ENCODE results near the gene MAN1B1. TPM values are rescaled to one million over a fixed set of nuclear protein-coding genes. Genes with fewer than 3 reads are reported as not detected.

Gene MAN1B1
- 58.6 and 66.0 TPM in 2 replicates for total RNA-seq

GRCh38 chr9:137086531-137087408 lies at the start of gene MAN1B1:
MAN1B1 (plus strand) TSS chr9:137086985; CDS start chr9:137087000, 15 bp downstream.

DNA sequence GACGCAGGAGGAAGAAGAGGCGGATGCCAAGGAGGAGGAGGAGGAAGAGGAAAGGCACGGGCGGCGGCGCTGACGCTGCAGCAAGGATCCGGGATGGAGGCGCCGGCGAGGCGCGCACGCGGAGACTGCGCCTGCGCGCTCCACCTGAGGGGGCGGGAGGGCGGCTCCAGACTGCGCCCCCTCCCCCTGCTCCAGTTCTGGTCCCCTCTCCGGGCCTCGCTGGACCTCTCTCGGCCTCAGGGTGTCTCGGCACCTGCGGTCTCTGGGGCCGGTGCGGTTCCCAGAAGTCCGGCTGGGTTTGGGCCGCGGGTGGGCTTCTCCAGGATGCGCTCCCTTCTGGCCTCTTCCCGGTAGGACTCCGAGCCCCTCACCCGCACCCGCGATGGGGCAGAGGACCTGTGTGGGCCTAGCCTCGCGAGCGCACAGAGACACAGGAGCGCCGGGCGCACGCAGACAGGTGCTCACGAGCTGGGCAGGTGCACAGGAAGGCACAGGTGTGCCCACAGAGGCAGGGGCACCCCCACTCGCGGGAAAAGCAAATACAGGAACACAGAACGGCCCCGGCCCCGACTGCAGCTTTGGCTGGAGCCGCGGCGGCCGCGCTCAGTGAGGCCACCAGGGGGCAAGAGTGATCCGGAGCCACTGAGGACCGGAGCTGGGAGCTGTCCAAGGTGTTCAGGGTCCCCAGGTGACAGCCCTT lies 40.5 kb upstream of the MAN1B1 start, which contains the start of gene NPDC1:
Gene NPDC1 (minus strand): TSS at position 90 of the 700 bp plus-strand sequence. CDS start 188 bp downstream, outside the sequence.

DNA sequence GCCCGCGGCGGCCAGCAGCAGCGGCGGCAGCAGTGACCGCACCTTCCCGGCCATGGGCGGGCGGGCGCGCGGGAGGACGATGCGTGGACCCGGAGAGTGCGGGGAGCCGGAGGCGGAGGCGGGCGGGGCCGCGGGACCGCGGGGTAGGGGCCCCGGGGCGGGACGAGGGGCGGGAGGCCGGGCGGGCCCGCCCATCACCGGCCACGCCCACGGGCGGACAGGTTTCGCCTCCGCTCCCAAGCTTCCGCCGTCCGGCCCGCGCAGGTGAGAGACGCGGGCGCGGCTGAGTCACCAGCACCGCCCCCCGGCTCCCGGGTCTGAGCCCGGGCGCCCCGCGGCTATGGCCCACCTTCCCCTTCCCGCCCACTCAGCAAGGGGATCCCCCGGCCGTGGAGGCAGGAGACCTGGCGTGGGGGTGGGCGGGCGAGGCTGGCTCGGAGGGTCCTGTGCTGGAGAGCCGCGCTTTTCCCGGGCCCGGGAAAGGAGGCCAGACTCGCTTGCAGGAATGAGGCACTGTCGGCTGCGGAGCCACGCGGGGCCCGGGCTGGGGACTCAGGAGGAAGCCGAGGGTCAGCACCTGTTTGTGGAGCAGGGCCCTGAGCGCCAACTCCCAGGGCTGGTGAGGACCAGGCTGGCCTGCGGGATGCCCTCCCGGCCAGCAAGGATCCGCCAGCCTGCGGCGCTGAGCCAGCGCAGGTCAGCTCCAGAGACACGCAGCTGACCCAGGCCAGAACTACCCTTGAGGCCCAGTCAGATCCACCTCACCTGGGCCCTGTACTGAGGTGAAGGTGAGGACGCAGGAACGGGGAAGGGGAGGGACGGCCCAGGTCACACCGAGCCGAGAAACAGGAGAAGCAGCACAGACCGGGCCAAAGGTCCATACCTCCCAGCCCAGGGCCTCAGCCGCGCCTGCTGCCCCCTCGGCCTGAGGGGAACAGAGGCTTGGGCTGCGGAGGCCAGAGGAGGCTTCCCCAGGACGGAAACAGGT lies 32.5 kb upstream of the MAN1B1 start, which contains the start of gene ENTPD2:
Gene ENTPD2 (minus strand): TSS at position 118 of the 988 bp plus-strand sequence. CDS start 64 bp downstream, at position 54.

DNA sequence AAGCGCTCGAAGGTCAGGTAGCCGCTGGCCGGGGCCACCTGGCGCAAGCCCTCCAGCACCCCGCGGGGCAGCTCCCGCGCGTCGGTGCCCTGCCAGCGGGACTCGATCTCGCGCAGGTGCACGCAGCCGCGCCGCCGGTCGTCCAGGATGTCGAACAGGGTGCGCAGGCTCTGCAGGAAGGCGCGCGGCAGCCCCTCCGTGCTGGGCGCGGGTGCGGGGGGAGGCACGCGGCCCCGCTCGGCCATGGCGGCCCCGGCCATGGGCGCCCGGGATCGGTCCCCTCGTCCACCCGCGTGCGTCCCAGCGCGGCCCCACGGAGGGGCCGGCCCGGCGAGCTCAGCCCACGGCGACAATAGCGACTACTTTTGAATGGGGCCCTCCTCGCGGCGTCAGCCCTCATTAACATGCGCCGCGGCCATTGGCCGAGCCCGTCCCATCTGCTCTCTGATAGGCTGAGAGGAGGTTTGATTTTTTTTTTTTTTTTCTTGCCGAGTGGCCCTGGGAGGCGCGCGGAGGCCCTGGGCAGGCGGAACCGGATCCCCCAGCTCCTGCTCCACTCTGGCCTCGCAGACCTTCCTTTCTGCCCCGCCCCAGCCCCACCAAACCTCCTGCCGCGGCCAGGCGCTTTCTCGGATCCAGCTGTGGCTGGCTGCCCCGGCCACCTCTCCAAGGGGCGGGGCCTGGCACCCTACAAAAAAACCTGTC lies 16.4 kb upstream of the MAN1B1 start, which contains the start of gene SAPCD2:
Gene SAPCD2 (minus strand): TSS at position 357 of the 705 bp plus-strand sequence. CDS start 97 bp downstream, at position 260.

GRCh38 chr9:137077010-137077747 lies 9.6 kb upstream of the MAN1B1 start, which contains the start of gene UAP1L1:
UAP1L1 (plus strand) TSS chr9:137077517; CDS start chr9:137077533, 16 bp downstream.

GRCh38 chr9:137114613-137115393 lies 28.0 kb downstream of the MAN1B1 start, which contains the start of gene DPP7:
DPP7 (minus strand) TSS chr9:137114733; CDS start chr9:137114713, 20 bp downstream.

DNA sequence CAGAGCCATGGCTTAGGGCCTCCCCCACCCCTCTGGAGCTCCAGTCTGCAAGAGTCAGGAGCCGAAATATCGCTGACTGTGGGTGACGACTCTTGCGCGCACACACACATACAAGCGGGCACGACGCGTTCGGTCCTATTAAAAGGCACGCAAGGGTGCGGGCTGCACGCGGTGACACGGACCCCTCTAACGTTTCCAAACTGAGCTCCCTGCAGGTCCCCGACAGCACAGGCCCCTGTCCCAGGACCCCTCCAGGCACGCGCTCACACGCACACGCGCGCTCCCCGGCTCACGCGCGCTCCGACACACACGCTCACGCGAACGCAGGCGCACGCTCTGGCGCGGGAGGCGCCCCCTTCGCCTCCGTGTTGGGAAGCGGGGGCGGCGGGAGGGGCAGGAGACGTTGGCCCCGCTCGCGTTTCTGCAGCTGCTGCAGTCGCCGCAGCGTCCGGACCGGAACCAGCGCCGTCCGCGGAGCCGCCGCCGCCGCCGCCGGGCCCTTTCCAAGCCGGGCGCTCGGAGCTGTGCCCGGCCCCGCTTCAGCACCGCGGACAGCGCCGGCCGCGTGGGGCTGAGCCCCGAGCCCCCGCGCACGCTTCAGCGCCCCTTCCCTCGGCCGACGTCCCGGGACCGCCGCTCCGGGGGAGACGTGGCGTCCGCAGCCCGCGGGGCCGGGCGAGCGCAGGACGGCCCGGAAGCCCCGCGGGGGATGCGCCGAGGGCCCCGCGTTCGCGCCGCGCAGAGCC lies 52.1 kb downstream of the MAN1B1 start, which contains the start of gene GRIN1:
Gene GRIN1 (plus strand): TSS at position 433 of the 746 bp plus-strand sequence. CDS start 333 bp downstream, outside the sequence.

Other genes with a start within 250 kb of the MAN1B1 start
- gene AJM1, start 244.5 kb upstream of the MAN1B1 start, total RNA-seq = 0.65 and 1.4 TPM in 2 replicates
- gene PHPT1, start 237.6 kb upstream of the MAN1B1 start, total RNA-seq = 211 and 268 TPM in 2 replicates
- gene MAMDC4, start 234.6 kb upstream of the MAN1B1 start, total RNA-seq = 0.97 and 6.2 TPM in 2 replicates
- gene EDF1, start 220.7 kb upstream of the MAN1B1 start, total RNA-seq = 350 and 489 TPM in 2 replicates
- gene TRAF2, start 200.5 kb upstream of the MAN1B1 start, total RNA-seq = 20.9 and 35.2 TPM in 2 replicates
- gene FBXW5, start 142.2 kb upstream of the MAN1B1 start, total RNA-seq = 151 and 202 TPM in 2 replicates
- gene C8G, start 141.7 kb upstream of the MAN1B1 start, total RNA-seq = 1.2 TPM in 1 of 2 replicates, not detected in the other
- gene LCN12, start 134.7 kb upstream of the MAN1B1 start, total RNA-seq = 0.19 TPM in 1 of 2 replicates, not detected in the other
- gene PTGDS, start 109.5 kb upstream of the MAN1B1 start, total RNA-seq = 0.38 TPM in 1 of 2 replicates, not detected in the other
- 0.06 TPM in 1 of 2 replicates, not detected in the other for gene LCNL1, start 104.0 kb upstream of the MAN1B1 start, total RNA-seq
- 7.7 and 10.7 TPM in 2 replicates for gene PAXX, start 94.6 kb upstream of the MAN1B1 start, total RNA-seq
- not detected in 2 replicates for gene CLIC3, start 90.4 kb upstream of the MAN1B1 start, total RNA-seq
- gene ABCA2, start 58.7 kb upstream of the MAN1B1 start, total RNA-seq = 5.0 and 29.3 TPM in 2 replicates
- gene FUT7, start 54.9 kb upstream of the MAN1B1 start, total RNA-seq = not detected in 2 replicates
- gene NPDC1, start 40.8 kb upstream of the MAN1B1 start, total RNA-seq = 29.6 and 30.9 TPM in 2 replicates
- under 0.01 TPM in 1 of 2 replicates, not detected in the other for gene ENTPD2, start 32.9 kb upstream of the MAN1B1 start, total RNA-seq
- gene SAPCD2, start 16.4 kb upstream of the MAN1B1 start, total RNA-seq = 8.8 and 13.6 TPM in 2 replicates
- gene UAP1L1, start 9.5 kb upstream of the MAN1B1 start, total RNA-seq = 12.1 and 23.3 TPM in 2 replicates
- gene DPP7, start 27.7 kb downstream of the MAN1B1 start, total RNA-seq = 77.9 and 85.8 TPM in 2 replicates
- gene GRIN1, start 52.2 kb downstream of the MAN1B1 start, total RNA-seq = under 0.01 and 0.06 TPM in 2 replicates
- gene LRRC26, start 83.1 kb downstream of the MAN1B1 start, total RNA-seq = not detected in 2 replicates
- not detected in 2 replicates for gene TMEM210, start 85.1 kb downstream of the MAN1B1 start, total RNA-seq
- 21.0 and 37.3 TPM in 2 replicates for gene ANAPC2, start 101.6 kb downstream of the MAN1B1 start, total RNA-seq
- 96.5 and 111 TPM in 2 replicates for gene SSNA1, start 101.7 kb downstream of the MAN1B1 start, total RNA-seq
- 3.2 and 3.4 TPM in 2 replicates for gene TPRN, start 113.8 kb downstream of the MAN1B1 start, total RNA-seq
- 17.2 and 23.9 TPM in 2 replicates for gene TMEM203, start 118.7 kb downstream of the MAN1B1 start, total RNA-seq
- 2.3 and 3.3 TPM in 2 replicates for gene NDOR1, start 118.7 kb downstream of the MAN1B1 start, total RNA-seq
- gene RNF208, start 135.3 kb downstream of the MAN1B1 start, total RNA-seq = 0.16 and 0.31 TPM in 2 replicates
- 0.16 TPM in 1 of 2 replicates, not detected in the other for gene CYSRT1, start 138.2 kb downstream of the MAN1B1 start, total RNA-seq
- gene RNF224, start 140.5 kb downstream of the MAN1B1 start, total RNA-seq = not detected in 2 replicates
- not detected in 2 replicates for gene SLC34A3, start 143.9 kb downstream of the MAN1B1 start, total RNA-seq
- 196 and 202 TPM in 2 replicates for gene TUBB4B, start 154.3 kb downstream of the MAN1B1 start, total RNA-seq
- not detected in 2 replicates for gene STPG3, start 164.3 kb downstream of the MAN1B1 start, total RNA-seq
- gene NELFB, start 168.3 kb downstream of the MAN1B1 start, total RNA-seq = 63.6 and 66.1 TPM in 2 replicates
- 14.9 and 27.1 TPM in 2 replicates for gene TOR4A, start 190.7 kb downstream of the MAN1B1 start, total RNA-seq
- gene NRARP, start 215.3 kb downstream of the MAN1B1 start, total RNA-seq = 28.1 and 30.0 TPM in 2 replicates